H1 (cell line): ENCODE results near the gene BARX1. TPM values are rescaled to one million over a fixed set of nuclear protein-coding genes. Genes with fewer than 3 reads are reported as not detected.

Source experiments
- CTCF ChIA-PET: fragments of 300-600 bp; sonication (Branson Sonifier 250); formaldehyde crosslinking; loops from one replicate; lab custom pipeline; 2021; ENCODE audit not compliant: partially characterized antibody; lab: Charles Lee
- POLR2A ChIA-PET: fragments of 300-600 bp; sonication (Branson Sonifier 250); formaldehyde crosslinking; loops from one replicate; lab custom pipeline; 2021; ENCODE audit warnings: inconsistent platforms; ENCODE audit not compliant: partially characterized antibody; lab: Charles Lee
- DNase-seq, 2 experiments: peaks; one replicate each; pipeline versions ENCODE4 v3.0.0 to v3.0.0-alpha.2; 2010 to 2022; ENCODE audit warnings: low spot score in 2 of 2, low read depth in 1 of 2, mixed read lengths in 1 of 2
- FAIRE-seq: peaks from 2 replicates; lab custom pipeline; 2011; peaks lifted over from hg19 to GRCh38; lab: Jason Lieb, UNC
- H2AFZ ChIP-seq: 2 replicates; pipeline ENCODE4 v1.8.1; 2012; ENCODE audit warnings: low read length, inconsistent platforms
- H2AK5ac ChIP-seq: 2 replicates; pipeline ENCODE4 v1.6.1; 2013; ENCODE audit warnings: low read depth, low read length
- H2BK120ac ChIP-seq: replicated peaks from 2 replicates; pipeline ENCODE3; 2013; ENCODE audit warnings: low read depth, low read length, inconsistent platforms
- H2BK12ac ChIP-seq: 2 replicates; pipeline ENCODE4 v1.6.1; 2013; ENCODE audit warnings: low read depth, low read length
- H2BK15ac ChIP-seq: 2 replicates; pipeline ENCODE4 v1.6.1; 2013; ENCODE audit warnings: low read length
- H2BK20ac ChIP-seq: 2 replicates; pipeline ENCODE4 v1.6.1; 2013; ENCODE audit warnings: low read length
- H2BK5ac ChIP-seq: 2 replicates; pipeline ENCODE4 v1.6.1; 2013; ENCODE audit warnings: low read depth, low read length
- H3K14ac ChIP-seq: 2 replicates; pipeline ENCODE4 v1.6.1; 2013; ENCODE audit warnings: inconsistent platforms; ENCODE audit not compliant: insufficient read length
- H3K18ac ChIP-seq: 2 replicates; pipeline ENCODE4 v1.6.1; 2013; ENCODE audit warnings: low read length; ENCODE audit errors: extremely low read depth
- H3K23ac ChIP-seq: 2 replicates; pipeline ENCODE4 v1.6.1; 2013; ENCODE audit warnings: inconsistent platforms; ENCODE audit not compliant: insufficient read length
- H3K23me2 ChIP-seq: 2 replicates; pipeline ENCODE4 v1.6.1; 2013; ENCODE audit warnings: low read depth, low read length
- H3K27ac ChIP-seq: 2 replicates; pipeline ENCODE4 v1.6.1; 2011; ENCODE audit warnings: low read depth, low read length, inconsistent platforms
- H3K27me3 ChIP-seq, 4 experiments: replicated peaks in 1 of 4; 1 replicate in 1 of 4; 2 replicates in 3 of 4; pipeline versions ENCODE4 v1.6.1 to v1.8.1; 2011 to 2013; ENCODE audit warnings: low read length in 3 of 4, mild to moderate bottlenecking in 3 of 4, inconsistent platforms in 2 of 4, mixed read lengths in 2 of 4, moderate library complexity in 1 of 4; ENCODE audit not compliant: control insufficient read depth in 3 of 4, insufficient read depth in 3 of 4; ENCODE audit errors: extremely low read depth in 1 of 4
- H3K36me3 ChIP-seq, 4 experiments: 2 replicates each; pipeline versions ENCODE4 v1.6.1 to v1.8.1; 2011 to 2013; ENCODE audit warnings: mild to moderate bottlenecking in 4 of 4, low read length in 3 of 4, moderate library complexity in 2 of 4, control low read depth in 1 of 4, inconsistent platforms in 1 of 4; ENCODE audit not compliant: insufficient read depth in 4 of 4, control insufficient read depth in 2 of 4
- H3K4ac ChIP-seq: replicated peaks from 2 replicates; pipeline ENCODE3; 2013; ENCODE audit warnings: low read length, low read depth, mixed read lengths, inconsistent platforms; ENCODE audit not compliant: insufficient read length
- H3K4me1 ChIP-seq, 4 experiments: replicated peaks in 1 of 4; 1 replicate in 1 of 4; 2 replicates in 3 of 4; pipeline versions ENCODE4 v1.6.1 to v1.8.1; 2011 to 2013; ENCODE audit warnings: low read length in 3 of 4, inconsistent platforms in 2 of 4, mixed read lengths in 1 of 4; ENCODE audit not compliant: insufficient read depth in 4 of 4, control insufficient read depth in 3 of 4
- H3K4me2 ChIP-seq, 2 experiments: 2 replicates each; pipeline versions ENCODE4 v1.6.1 to v1.8.1; 2011 to 2013; ENCODE audit warnings: low read depth in 2 of 2, low read length in 2 of 2, control low read depth in 1 of 2, inconsistent platforms in 1 of 2, mild to moderate bottlenecking in 1 of 2; ENCODE audit not compliant: insufficient read depth in 1 of 2
- H3K4me3 ChIP-seq, 4 experiments: fragments of 200-600, 300-600 bp in 1 of 4; sonication (generic), shearing (Covaris generic), sonication (Bioruptor Twin) in 1 of 4; 2 replicates each; pipeline versions ENCODE4 v1.5.1 to v1.8.1; 2011 to 2016; ENCODE audit warnings: low read length in 4 of 4, low read depth in 3 of 4, control low read depth in 2 of 4, inconsistent platforms in 2 of 4, mild to moderate bottlenecking in 2 of 4, mixed read lengths in 1 of 4, moderate library complexity in 1 of 4; ENCODE audit not compliant: insufficient read depth in 2 of 4; ENCODE audit errors: extremely low read depth in 1 of 4
- H3K56ac ChIP-seq: replicated peaks from 2 replicates; pipeline ENCODE3; 2013; ENCODE audit warnings: low read depth, mild to moderate bottlenecking, mixed read lengths, low read length, inconsistent platforms; ENCODE audit not compliant: insufficient read length
- H3K79me1 ChIP-seq: 2 replicates; pipeline ENCODE4 v1.6.1; 2013; ENCODE audit warnings: low read depth, low read length, control low read depth
- H3K79me2 ChIP-seq, 2 experiments: 2 replicates each; pipeline versions ENCODE4 v1.6.1 to v1.8.1; 2012 to 2013; ENCODE audit warnings: low read length in 2 of 2, mild to moderate bottlenecking in 2 of 2, inconsistent platforms in 1 of 2; ENCODE audit not compliant: insufficient read depth in 2 of 2, control insufficient read depth in 1 of 2
- H3K9ac ChIP-seq, 4 experiments: replicated peaks in 1 of 4; 1 replicate in 1 of 4; 2 replicates in 3 of 4; pipeline versions ENCODE4 v1.6.1 to v1.8.1; 2011 to 2013; ENCODE audit warnings: low read depth in 3 of 4, low read length in 3 of 4, control low read depth in 2 of 4, mild to moderate bottlenecking in 2 of 4, moderate library complexity in 2 of 4, inconsistent platforms in 1 of 4; ENCODE audit errors: extremely low read depth in 1 of 4
- H3K9me3 ChIP-seq, 2 experiments: 2 replicates each; pipeline versions ENCODE4 v1.6.1 to v1.8.1; 2012 to 2013; ENCODE audit warnings: mild to moderate bottlenecking in 2 of 2, moderate library complexity in 2 of 2, control low read depth in 1 of 2, inconsistent platforms in 1 of 2, low read depth in 1 of 2, low read length in 1 of 2, mixed read lengths in 1 of 2; ENCODE audit not compliant: insufficient read depth in 2 of 2
- H4K20me1 ChIP-seq, 2 experiments: replicated peaks in 1 of 2; 2 replicates each; pipeline versions ENCODE3 to v1.8.1; 2011 to 2013; ENCODE audit warnings: inconsistent platforms in 2 of 2, low read length in 2 of 2, mild to moderate bottlenecking in 1 of 2; ENCODE audit not compliant: insufficient read depth in 2 of 2, control insufficient read depth in 1 of 2
- H4K5ac ChIP-seq: 2 replicates; pipeline ENCODE4 v1.6.1; 2013; ENCODE audit warnings: low read length, low read depth, mixed read lengths, inconsistent platforms; ENCODE audit not compliant: insufficient read length
- H4K8ac ChIP-seq: 2 replicates; pipeline ENCODE4 v1.8.0; 2013; ENCODE audit warnings: mild to moderate bottlenecking, moderate library complexity, low read length, inconsistent platforms; ENCODE audit not compliant: insufficient read depth; ENCODE audit errors: extremely low read depth
- H4K91ac ChIP-seq: replicated peaks from 2 replicates; pipeline ENCODE3; 2013; ENCODE audit warnings: low read length, mixed read lengths, inconsistent platforms; ENCODE audit not compliant: insufficient read length
- ASH2L ChIP-seq: fragments of 200-600, 300-600 bp; sonication (generic); IDR thresholded peaks from one replicate; pipeline ENCODE4 v1.7.1; 2017; ENCODE audit warnings: low read length
- POLR2AphosphoS5 ChIP-seq: IDR thresholded peaks from 2 replicates; pipeline ENCODE4 v1.6.1; 2011; ENCODE audit warnings: low read depth, low read length
- TBP ChIP-seq: IDR thresholded peaks from 2 replicates; pipeline ENCODE4 v1.6.1; 2011; ENCODE audit warnings: low read depth, low read length, improper control_type of control experiment
- WGBS, 2 experiments: shearing (Covaris generic) in 1 of 2; methylation state at CpG; one replicate each; pipeline versions ENCODE4 v1.1.6 to v1.1.7; 2013 to 2015; ENCODE audit warnings: low lambda C conversion rate in 2 of 2, mixed read lengths in 2 of 2, inconsistent platforms in 1 of 2, low coverage in 1 of 2, missing lambda C conversion rate in 1 of 2; ENCODE audit not compliant: insufficient replicate concordance in 2 of 2, insufficient coverage in 1 of 2, insufficient read length in 1 of 2; ENCODE audit errors: extremely low coverage in 1 of 2, missing lambda C conversion rate in 1 of 2; 5-methylcytosine and 5-hydroxymethylcytosine counted together
- polyA plus RNA-seq, 7 experiments: library from polyadenylated mRNA; depleted of rRNA in 3 of 7; stranded (reverse) in 5 of 7; unstranded in 2 of 7; fragments of >200 nt in 5 of 7; fragments of 200-250 nt in 2 of 7; gene quantifications; 1 replicate in 5 of 7; 2 replicates in 1 of 7; 4 replicates in 1 of 7; pipeline versions ENCODE4 v1.2.1 to v1.2.3, GENCODE V29; 2011 to 2013; ENCODE audit warnings: missing spikeins in 2 of 7, mixed read lengths in 2 of 7
- total RNA-seq: library from RNA; stranded (reverse); fragmentation: NEBNext Ultra II Directional; extraction: Animal tissue kit (Norgen Biotek cat#: 25700); gene quantifications from 2 replicates; pipeline ENCODE4 v1.2.1, GENCODE V29; 2021

The BARX1 gene
- total and polyA plus RNA-seq, 2 of the 8 experiments (the other 6 are each of a cell fraction or from before 2014, with no cell fraction given), result 0.79 to 2.6 TPM

DNA sequence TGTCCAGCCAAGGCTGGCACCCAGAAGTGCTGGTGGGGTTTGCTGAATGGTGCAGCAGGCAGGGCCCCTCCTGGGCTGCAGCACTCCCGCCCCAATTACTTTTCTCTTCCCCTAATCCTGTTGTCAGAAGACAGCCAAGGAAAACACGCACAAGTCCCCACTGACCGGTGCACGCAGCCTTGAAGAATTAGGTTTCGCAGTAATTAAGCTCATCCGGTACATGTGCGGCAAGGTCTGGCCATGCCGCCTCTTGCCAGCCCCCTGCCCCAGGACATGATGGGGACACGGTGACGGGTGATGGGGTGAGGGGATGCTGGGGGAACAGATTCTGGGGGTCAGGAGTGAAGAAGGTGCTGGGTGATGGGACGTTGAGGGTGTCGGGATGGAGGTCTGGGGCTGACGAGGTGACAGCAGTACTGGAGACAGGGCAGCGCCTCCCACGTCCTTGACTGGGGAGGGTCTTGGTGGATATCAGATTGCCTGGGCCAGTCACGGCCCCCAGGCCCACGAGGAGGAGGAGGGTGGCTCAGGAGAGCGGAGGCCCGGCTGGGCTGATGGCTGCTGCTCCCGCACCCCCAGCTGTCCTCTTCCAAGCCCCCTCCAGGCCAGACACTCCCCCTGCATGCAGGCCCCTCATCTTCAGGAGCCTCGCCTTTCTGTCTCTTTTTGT lies 34.9 kb downstream of the BARX1 start:
- Histone ChIP-seq H3K79me2 (no peaks in the 10 kb centered on the region), H3K14ac (no peak overlapping the region), H3K56ac (no peak overlapping the region), H3K36me3 (no peaks in the 10 kb centered on the region), H3K27ac (no peak overlapping the region), H3K4ac (no peak overlapping the region), H2BK120ac (no peak overlapping the region), H4K20me1 (peaks cover 0 to 3% of the 10 kb centered on the region in 2 experiments), H2AK5ac (no peak overlapping the region), H2AFZ (no peak overlapping the region), H2BK20ac (no peak overlapping the region), H3K9me3 (no peaks in the 10 kb centered on the region), H3K4me1 (peaks cover 0 to 2% (median 0%) of the 10 kb centered on the region in 4 experiments; a peak in 1 of 7 replicates), H3K4me2 (no peak overlapping the region), H2BK5ac (no peak overlapping the region), H3K9ac (no peak overlapping the region), H3K23me2 (peaks cover 3% of the 10 kb centered on the region; the same call in 1 of the 2 replicates), H3K27me3 (no peaks in the 10 kb centered on the region; a peak in 1 of 7 replicates), H4K91ac (no peak overlapping the region), H2BK12ac (no peak overlapping the region), H4K5ac (no peak overlapping the region), H4K8ac (no peak overlapping the region; the same call in 1 of the 2 replicates), H3K79me1 (no peaks in the 10 kb centered on the region), H3K23ac (no peak overlapping the region), H2BK15ac (no peak overlapping the region), H3K4me3 (no peak overlapping the region), H3K18ac (no peak overlapping the region)
- FAIRE-seq (no peak), DNase-seq (no peak)
- 72% methylated on average over 15 of the region's 21 CpGs; no CpG with 5 or more reads in 1 of the 2 experiments for WGBS, 2 experiments
- ChIA-PET CTCF (no interaction called here), POLR2A (no interaction called here)
- TF ChIP-seq POLR2AphosphoS5 (no peak), ASH2L (no peak), TBP (no peak)
